GM12864 (cell line): ENCODE measurements around the gene THAP5.

Source experiments
- DNase-seq: peaks from one replicate; pipeline ENCODE4 v3.0.0-alpha.2; 2011; ENCODE audit warnings: low read depth
- H3K4me3 ChIP-seq: 2 replicates; pipeline ENCODE4 v1.5.1; 2011; ENCODE audit warnings: mild to moderate bottlenecking, low read depth, low read length, control low read depth
- CTCF ChIP-seq: IDR thresholded peaks from 2 replicates; pipeline ENCODE4 v1.5.1; 2011; ENCODE audit warnings: low read depth, mild to moderate bottlenecking, moderate library complexity, low read length, control low read depth, inconsistent platforms; ENCODE audit errors: missing control alignments

Gene THAP5

DNA sequence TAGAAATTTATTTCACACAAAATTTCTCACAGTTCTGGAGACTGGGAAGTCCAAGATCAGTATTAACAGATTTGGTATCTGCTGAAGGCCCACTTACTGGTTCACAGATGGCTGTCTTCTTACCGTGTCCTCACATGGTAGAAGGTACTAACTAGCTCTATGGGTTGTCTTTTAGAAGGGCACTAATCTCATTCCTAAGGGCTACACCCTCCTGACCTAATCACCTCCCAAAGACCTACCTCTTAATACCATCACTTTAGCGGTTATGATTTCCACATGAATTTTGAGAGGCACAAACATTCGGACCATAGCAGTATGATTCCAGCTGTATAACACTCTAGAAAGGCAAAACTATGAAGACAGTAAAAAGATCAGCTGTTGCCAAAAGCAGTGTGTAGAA lies 51.6 kb downstream of the THAP5 start:
- TF ChIP-seq CTCF: no peak
- no peak for DNase-seq
- H3K4me3 ChIP-seq: no peak overlapping the region

DNA sequence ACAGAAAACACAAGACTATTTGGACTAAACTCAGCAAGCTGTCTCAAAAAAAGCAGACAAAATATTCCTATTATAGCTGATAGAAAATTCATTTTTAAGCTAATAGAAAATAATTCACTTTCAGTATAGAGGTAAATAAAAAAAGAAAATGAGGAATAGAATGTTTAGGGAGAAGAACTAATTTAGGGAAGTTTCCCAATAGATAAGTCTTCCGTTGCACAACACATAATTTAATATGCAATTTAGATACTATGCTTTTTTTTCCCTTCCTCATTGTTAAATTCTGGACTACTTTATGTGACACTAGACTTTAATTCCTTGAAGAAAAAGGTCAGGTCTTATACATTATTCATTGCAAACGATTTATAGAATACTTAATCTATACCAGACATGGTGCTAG lies 53.9 kb downstream of the THAP5 start:
- H3K4me3 ChIP-seq: no peak overlapping the region
- TF ChIP-seq CTCF: no peak

GRCh38 chr7:108515013-108515412 lies 54.5 kb downstream of the THAP5 start:
- no peak for TF ChIP-seq CTCF
- no peak overlapping the region for H3K4me3 ChIP-seq
- DNase-seq: no peak

More for the DNA sequence above, 53.9 kb downstream of the THAP5 start:
- no peak for DNase-seq
